Endothelial cell of umbilical vein (primary cell): ENCODE measurements around the gene RBMS3.

Experiments
- CTCF ChIP-seq, 2 donors: IDR thresholded peaks; 1 replicate in 1 of 2; 2 replicates in 1 of 2; pipeline ENCODE4 v1.5.1; 2011; ENCODE audit warnings: low read length in 2 of 2, mild to moderate bottlenecking in 2 of 2, moderate library complexity in 2 of 2, control low read depth in 1 of 2, inconsistent platforms in 1 of 2, low read depth in 1 of 2; ENCODE audit not compliant: insufficient read depth in 1 of 2; ENCODE audit errors: extremely low read depth in 1 of 2
- EZH2 ChIP-seq: IDR thresholded peaks from 2 replicates; pipeline ENCODE4 v1.6.1; 2012; ENCODE audit warnings: borderline replicate concordance, low read depth, mild to moderate bottlenecking, moderate library complexity, low read length, inconsistent platforms; ENCODE audit not compliant: severe bottlenecking
- POLR2A ChIP-seq: IDR thresholded peaks from 2 replicates; pipeline ENCODE4 v1.6.1; 2012; ENCODE audit warnings: low read depth, mild to moderate bottlenecking, control low read depth, low read length
- POLR2AphosphoS5 ChIP-seq: IDR thresholded peaks from 2 replicates; pipeline ENCODE4 v1.6.1; 2012; ENCODE audit warnings: low read depth, mild to moderate bottlenecking, control low read depth, low read length, moderate library complexity; ENCODE audit not compliant: insufficient read depth

GRCh38 chr3:30020380-30020779 is 739.5 kb downstream of the RBMS3 start:
- TF ChIP-seq CTCF (IDR thresholded peaks at IDR 0.05; ENCODE audit: extremely low read depth in 1 of 2, insufficient read depth in 1 of 2, low read depth in 1 of 2, low read length in 2 of 2) (no peak), POLR2A (no peak), POLR2AphosphoS5 (no peak), EZH2 (no peak)
